OCI-LY3 (cell line): Measurements from ENCODE around the gene CIB4.

ENCODE experiments used
- CTCF ChIP-seq: fragments of 200-600, 300-600 bp; sonication (generic); IDR thresholded peaks from 2 replicates; pipeline ENCODE4 v1.5.1; 2014; ENCODE audit warnings: antibody characterized with exemption, low read length, low read depth
- EZH2phosphoT487 ChIP-seq: fragments of 200-600 bp; shearing (Covaris generic); IDR thresholded peaks from 2 replicates; pipeline ENCODE4 v1.6.1; 2018; ENCODE audit warnings: antibody characterized with exemption, mixed run types, low read depth

GRCh38 chr2:26629346-26629630 is 11.9 kb downstream of the CIB4 start:
- no peak for TF ChIP-seq CTCF
- no peak for TF ChIP-seq EZH2phosphoT487
